Activated CD4-positive, alpha-beta T cell treated with anti-CD3 and anti-CD28 coated beads for 4 hours (primary cell): ENCODE measurements around the gene TSPEAR.

Experiments used
- DNase-seq, 2 donors: peaks; one replicate each; pipeline ENCODE4 v3.0.0-alpha.2; 2020

Gene TSPEAR

DNA sequence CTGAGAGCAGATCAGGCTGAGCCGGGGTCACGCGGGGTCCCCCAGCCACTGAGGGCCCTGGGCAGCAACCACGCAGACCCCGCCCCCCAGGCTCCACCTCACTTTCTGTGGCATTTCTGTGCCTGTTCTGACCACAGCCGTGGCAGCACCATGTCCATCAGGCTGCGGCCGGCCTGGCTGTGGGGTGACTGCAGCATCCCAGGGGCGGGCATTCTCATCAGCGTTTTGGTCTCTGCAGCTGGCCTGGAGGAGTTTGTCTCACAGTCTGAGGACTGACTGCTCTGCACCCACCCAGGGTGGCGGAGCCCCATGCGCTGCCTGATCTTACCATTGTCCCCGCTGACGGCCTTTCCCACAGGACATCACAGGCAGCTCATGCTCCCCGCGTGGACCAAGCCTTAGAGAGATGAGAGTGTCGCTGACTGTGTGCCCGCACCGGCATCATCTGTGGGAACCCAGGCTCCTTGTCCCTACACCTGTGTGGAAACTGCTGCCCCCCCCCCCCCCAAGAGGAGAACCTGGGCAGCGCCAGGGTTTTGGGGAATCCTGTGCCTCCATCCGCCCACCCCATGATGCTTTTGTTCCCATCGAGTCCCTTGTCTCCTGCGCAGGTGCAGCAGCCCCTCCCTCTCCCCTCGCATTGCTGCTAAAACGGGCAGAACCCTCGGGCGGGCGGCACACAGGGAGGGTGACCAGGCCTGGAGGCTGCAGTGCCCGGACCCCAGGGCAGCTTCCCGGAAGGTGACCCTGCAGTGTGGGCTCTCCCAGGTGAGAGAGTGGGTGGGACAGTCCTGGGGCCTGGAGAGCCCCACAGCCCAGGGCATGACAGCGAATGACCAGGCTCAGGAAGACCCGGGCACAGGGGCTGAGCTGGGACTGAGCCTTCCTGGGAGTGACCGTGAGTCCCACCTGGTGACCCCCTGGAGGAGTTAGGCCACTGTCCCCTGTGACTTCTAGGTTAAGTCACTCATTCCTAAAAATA, 173.2 kb downstream of the TSPEAR start:
- DNase-seq, result no peak

DNA sequence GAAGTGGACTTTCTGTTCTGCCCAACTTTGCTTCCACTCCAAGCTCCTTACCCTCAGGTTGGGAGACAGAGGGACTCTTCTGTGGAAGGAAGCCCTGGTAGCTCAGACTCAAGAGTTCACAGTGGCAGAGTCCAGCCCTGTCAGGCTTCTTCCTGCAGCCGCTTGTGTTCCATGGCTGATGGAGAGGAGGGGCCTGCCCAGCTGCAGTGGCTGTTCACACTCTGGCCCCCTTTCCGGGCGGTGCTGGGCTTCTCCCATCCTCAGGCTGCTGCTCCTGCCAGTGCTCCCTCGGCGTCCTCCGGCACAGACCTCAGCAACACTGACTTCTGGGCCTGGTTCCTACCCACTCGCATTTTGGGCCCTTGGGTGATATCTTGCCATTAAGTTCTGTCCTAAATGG, 175.4 kb downstream of the TSPEAR start:
- no peak for DNase-seq

DNA sequence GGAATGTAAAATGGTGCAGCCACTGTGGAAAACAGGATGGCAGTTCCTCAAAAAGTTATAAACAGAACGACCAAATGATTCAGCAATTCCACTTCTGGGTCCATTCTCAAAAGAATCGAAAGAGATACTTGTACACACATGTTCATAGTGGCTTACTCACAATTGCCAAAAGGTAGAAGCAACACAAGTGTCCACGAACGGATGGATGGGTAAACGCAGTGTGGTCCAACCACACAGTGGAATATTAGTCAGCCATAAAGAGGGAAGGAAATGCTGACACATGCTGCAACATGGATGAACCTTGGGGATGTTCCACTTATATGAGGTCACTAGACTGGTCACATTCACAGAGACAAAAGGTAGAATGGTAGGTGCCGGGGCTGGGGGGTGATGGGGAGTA, 176.7 kb downstream of the TSPEAR start:
- DNase-seq, result no peak

DNA sequence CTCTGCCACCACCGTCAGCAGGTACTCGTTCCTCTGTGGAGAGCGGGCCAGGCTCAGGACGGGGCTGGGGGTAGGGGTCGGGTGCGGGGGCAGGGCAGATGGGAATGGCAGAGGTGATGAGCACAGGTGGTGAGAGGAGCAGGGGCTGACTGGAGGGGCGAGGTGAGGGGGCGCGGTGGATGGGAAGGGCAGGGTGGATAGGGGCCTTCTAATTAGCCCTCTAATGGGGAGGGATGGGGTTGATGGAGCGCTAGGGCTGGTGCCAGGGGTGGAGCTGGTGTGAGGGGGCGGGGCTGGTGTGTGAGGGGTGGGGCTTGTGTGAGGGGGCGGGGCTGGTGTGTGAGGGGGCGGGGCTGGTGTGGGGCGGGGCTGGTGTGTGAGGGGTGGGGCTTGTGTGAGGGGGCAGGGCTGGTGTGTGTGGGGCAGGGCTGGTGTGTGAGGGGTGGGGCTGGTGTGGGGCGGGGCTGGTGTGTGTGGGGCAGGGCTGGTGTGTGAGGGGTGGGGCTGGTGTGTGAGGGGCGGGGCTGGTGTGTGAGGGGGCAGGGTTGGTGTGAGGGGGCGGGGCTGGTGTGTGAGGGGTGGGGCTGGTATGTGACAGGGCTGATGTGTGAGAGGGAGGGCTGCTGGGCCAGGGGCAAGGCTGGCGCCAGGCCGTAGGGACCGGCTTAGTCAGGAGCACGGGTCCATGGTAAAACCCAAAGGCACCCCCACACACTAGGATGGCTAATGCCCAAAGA, 177.3 kb downstream of the TSPEAR start:
- no peak for DNase-seq

DNA sequence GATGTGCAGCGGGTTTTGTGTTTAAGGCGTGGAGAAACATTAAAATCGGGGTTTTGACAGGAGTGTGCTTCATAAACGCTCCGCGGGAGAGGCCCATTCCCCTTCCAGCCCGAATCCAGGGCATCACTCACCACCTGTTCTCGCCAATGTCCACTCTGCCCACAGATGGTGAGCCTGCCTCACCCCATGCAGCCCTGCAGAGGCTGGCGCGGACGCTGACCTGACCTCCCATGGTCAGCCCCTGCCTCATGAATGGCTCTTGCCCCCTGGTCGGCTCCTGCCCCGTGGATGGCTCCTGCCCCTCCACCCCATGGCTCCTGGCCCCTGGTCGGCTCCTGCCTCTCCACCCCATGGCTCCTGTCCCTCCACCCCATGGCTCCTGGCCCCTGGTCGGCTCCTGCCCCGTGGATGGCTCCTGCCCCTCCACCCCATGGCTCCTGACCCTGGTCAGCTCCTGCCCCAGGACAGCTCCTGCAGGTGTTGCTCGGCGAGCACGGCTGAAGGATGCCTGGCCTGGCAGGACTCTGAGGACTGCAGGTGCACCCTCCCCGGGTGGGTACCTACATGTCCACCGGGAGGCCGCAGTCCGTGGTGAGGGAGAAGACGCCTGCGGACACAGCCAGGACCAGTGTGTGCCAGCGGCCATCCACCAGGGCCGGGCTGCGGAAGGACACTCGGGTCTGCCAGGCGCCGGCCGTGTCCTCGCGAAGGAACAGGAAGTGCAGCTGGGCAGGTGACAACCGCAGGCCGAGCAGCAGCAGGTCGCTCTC, 178.1 kb downstream of the TSPEAR start:
- no peak for DNase-seq

DNA sequence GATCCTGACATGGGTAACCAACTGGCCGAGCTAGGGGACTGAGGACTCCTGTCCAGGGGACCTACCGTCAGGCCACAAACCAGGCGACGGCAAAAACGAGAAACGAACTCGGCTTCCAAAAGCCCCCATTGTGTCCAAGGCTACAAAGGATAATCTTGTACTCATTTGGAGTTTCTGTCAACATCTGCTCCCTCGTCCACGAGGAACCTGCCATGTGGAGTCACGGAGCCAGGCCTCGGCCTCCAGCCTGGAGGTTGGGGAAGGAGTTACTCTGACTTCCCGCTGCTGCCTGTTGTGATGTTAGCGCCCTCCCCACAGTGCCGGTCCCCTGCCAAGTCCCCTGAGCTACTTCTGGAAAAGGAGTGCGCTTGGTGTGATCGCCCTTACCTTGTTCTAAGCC, 178.7 kb downstream of the TSPEAR start:
- no peak for DNase-seq

DNA sequence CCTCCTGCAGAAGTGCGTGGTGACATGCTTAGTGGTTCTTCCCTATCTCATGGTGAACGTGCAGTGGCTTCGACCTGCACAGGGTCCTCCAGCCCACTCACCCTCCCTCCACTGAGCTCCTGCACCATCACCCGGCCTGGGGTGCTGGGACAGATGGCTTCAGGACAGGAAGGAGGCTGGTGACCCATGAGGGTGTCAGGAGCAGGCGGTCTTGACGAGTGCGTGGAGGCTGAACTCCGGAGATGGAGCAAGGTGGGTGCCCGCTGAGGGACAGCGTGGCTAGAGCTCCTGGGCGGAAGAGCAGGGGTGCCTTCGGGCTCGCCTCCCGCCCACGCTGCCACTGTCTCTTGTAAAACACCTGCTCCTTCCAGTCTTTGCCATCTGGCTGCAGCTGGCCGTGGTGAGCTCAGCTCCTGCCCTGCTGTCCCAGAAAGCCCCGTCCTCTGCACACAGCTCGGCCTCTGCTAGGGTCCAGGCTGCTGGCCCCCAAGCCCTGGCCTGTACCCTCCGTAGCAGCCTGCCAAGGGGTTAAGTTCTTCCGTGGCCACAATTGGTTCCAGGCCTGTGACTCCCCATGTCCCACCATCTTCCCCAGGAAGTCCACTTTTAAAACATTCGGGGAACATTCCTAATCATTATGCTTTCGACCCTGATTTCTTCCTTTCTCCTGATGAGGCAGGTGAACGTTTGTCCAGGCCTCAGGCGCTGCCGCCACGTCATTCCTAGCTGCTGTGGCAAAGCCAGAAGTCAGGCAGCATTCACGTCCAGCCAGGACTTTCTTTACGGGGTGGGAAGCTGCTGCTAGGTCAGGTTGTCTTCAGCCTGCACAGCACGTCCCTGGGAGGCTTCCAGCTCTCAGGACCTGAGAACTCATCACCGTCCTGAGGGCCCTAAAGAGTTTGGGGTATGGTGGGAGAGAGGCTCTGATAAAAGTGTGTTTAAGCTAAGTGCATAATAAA, 179.5 kb downstream of the TSPEAR start:
- no peak for DNase-seq

DNA sequence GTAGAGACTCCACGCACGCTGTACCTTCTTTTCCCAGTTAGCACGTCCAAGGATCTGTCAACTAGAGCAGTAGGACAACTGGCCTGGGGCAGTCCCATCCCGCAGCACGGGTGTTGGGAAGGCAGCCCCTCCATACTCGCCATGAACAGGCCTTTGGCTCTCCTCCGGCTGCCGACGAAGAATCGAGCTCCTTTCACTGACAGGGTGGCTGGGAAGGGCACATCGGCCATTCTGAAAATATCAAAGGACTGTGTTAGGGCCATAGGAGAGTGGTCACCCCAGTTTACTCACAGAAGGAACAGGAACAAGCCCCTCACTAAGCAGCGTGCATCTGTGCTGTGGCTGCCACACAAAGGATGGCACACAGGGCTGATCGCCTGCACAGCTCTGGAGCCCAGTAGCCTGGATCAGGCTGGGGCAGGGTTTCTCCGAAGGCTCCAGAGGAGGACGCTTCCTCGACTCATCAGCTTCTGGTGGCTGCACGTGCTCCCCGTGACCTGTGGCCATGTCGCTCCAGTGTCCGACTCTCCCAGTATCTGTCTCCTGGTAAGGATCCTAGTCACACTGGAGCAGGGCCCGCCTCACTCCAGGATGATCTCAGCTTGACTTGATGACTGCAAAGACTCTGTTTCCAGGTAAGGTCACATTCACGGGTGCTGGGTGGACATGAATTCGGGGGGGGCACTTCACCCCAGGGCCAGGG, 180.3 kb downstream of the TSPEAR start:
- DNase-seq, result no peak

DNA sequence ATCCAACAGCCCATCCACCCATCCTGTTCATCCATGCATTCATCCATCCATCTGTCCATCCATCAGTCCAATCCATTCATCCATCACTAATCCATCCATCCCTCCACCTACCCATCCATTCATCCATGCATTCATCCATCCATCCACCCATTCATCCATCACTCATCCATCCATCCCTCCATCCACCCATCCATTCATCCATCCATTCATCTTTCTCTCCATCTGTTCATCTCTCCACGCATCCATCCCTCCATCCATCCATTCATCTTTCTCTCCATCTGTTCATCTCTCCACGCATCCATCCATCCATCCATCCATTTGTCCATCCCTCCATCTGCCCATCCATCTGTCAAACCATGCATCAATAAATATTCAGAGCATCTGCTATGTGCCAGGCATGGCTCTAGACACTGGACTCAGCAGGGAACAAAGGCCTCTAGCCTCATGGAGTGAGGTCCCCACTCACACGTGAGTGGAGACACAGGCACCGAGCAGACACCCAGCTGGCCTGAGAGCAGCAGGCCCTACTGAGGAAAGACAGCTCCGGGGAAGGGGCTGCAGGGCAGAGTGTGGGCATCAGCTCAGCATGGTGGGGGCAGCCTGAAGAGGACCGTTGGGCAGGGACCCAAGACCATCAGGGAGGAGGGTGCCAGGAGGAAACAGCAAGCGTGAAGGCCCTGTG, 181.0 kb downstream of the TSPEAR start:
- DNase-seq, result no peak

DNA sequence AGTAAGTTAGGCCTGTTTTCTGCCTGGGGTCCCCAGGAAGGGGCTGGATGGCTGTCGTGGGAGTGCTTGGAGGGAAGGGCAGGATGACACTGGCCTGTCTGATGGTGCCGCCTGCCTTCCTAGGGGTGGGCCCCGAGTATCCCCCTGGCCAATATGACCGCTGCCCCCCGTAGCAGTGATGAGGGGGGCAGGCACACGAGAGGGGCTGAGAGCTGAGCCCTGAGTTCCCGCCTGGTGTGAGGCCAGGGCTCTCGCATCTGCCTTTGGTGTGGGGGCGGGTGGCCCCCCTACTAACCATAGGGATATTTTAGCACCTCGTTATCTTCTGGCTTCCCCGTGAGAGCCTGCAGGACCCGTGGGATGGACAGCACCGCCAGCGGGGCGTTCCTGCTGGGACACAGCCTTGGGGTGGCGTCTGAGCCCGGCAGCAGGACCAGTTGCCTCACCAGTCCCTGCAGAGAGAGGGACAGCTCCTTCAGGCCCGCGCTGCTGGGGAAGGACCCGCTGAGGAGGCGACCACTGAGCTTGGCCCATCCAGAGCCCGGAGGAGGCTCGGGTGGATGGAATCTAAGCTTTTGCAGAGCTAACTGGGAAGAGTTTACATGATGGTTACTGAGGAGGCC, 181.8 kb downstream of the TSPEAR start:
- no peak for DNase-seq

DNA sequence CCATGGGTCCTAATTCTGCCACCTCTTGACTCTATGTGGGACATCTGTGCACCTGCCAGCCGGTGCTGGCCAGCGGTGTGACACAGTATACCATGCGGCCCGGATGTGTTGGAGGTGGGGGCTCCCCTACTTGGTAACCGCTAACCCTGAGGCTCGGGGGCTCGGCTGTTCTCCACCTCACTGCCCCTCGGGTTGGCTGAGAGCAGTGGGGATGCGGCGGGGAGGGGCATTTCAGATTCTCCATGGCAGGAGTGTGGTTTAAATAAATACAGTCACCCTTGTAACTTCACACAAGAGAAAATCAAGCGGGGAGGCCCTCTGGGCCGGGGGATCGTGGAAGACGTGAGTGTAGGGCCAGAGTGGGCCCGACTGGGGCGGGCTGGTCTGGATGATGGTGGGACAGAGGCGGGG, 182.4 kb downstream of the TSPEAR start:
- no peak for DNase-seq

DNA sequence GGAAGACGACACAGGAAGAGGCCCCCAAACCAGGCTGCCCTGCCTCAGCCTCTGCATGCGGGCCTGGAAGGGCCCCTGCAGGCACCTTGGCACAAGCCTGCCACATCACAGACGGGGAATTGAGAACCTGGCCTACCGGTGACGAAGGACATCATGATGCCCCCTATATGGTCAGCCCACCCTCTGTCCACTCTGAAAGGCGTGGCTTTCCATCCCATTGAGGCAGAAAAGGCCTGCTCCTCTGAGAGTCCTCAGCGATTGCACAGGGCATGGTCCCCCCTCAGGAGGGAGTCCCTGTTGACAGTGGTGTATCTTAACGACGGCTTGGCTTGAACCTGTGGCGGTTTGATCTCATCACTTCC, 182.8 kb downstream of the TSPEAR start:
- no peak for DNase-seq

DNA sequence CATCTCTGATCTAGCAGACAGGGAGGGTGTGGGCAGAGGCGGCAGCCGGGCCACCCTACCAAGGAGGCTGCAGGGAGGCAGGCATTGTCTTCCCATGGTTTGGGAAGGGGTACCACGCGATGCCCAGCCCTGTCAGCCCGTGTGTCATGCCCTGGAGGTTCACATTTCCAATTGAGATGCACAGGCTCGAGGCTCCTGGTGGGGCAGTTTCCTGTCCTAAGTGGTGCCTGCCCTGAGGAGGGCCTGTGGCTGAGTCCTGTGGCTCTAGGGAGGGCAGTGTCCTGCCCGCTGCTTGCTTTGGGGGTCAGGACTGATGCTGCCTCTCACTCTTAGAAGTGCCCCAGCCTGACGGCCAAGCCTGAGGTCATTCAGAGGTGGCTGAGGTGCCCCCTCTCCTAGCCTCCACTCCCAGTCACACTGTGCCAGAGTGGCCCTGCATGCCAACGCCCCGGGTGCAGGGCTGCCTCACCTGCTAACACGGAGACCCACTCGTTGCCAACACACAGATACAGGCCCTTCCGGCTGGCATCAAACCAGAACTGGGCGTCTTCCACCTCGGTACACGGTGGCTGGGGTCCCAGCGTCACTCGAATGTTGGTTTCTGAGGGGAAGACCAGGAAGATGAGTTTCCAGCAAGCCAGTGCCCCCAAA, 183.3 kb downstream of the TSPEAR start:
- no peak for DNase-seq

DNA sequence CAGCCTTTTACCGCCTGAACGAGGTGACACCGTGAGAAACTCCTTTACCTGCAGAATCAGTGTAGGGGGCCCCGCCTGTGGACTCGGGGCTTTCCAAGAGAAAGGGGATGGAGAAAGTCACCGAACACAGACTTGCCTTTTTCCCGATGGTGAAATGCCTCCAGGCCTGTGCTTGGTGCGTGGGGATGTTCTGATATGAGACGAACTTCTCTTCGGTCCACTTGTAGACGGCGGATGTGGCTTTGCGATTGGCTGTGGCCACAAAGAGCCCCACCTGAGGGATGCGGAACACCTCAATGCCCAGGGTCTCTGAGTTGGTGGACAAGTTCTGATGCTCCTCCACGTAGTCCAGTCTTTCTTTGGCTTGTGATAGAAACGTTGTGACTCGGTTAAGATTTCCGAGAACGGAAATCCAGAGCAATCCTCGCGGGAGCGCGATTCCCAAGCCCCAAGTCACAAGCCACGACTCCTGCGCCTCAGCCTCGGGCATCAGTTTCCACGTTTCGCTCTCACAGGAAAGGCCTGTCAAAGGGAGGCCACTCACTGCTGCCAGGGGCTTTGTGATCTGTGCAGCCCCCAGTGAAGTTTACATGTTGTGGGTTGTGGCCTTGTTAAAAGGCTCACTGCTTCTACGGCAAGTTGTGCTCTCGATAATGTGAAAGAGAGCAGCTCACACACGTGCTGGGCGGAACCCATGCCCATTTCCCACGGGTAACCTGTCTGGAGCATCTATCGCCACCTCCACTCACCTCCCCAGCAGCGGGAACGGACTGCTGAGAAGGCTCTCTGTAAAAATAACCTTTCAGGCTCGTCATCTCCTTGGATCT, 184.0 kb downstream of the TSPEAR start:
- no peak for DNase-seq

DNA sequence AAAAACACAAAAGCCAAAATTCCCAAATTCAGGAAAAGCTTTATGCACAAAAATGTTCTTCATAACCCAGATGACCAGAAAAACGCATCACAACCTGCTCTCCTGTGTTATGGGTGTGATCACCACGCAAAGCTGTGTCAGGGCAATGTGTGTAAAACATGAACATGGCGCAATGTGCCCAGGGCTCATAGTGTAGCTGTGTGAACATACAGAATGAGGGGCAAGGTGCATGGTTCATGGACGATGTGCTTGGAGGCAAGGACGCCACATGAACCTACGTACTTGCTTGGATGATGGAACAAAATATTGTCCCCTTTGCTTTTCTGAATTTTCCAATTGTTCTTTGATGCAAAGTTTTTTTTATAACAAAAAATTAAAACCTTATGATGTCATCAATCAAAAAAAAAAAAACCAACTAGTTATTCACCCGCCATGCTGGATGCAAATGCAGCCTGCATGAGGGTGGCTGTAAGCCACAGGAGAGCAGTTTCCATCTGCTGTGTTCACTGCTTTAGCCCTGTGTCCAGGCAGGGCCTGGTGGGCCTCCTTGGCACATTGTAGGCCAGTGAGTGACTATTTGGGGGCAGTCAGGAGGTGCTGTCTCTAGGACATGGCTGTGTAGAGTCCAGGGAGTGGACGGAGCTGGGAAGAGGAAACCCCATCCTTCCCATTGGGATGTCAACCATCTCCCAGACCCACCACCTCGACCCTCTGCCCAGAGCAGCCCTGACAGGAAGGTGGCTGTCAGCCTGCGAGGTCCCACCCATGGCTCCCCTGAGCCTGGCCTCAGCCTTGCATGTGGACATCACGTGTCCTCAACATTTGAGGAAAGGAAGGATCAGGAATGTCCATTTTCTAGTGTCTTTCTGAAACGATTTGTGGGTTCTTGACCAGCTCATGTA, 185.0 kb downstream of the TSPEAR start:
- DNase-seq, result no peak

DNA sequence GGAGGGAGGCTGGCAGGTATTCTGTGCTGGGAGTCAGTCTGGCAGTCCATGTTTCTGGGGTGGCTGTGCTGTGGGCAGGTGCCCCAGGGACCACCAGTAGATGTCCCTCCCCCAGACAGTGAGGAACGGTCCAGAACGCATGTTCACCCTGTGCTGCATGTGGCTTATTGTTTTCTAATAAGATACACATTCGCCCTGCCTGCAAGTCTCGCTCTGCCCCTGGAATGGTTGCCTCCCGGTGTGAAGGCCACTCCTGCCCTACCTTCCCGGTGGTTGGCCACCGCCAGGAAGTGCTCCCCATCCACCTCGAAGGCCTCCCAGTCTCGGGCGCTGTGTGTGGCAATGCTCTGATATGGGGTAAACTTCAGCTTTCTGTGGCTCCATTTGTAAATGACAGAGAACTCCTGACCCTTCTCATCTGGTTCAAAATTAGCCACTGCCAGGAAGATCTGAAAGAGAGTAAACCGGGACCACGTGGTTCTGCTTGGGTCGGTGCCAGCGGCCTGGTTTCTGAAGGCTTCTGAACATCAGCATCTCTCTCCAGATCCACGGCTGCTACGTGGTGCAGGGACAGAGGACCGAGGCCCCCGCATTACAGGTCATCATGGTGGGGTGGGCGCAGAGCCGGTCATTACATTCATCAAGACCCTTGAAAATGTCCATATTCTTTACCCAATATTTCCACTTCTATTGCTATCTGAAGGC, 185.8 kb downstream of the TSPEAR start:
- DNase-seq, result no peak
